Thyroid gland (tissue), 4 donors: ENCODE results near the gene DNAJC3. TPM values are rescaled to one million over a fixed set of nuclear protein-coding genes. Genes with fewer than 3 reads are reported as not detected.
"Not testable (repeated sequence)": the region's sequence is repeated elsewhere in the genome, so short reads cannot be mapped to it uniquely, and the experiment has no call there.

Source experiments
- DNase-seq, 2 donors: peaks; one replicate each; pipeline ENCODE4 v3.0.0-alpha.2; 2019
- H3K27ac ChIP-seq, 3 donors: fragments of 200-600 bp; sonication (generic); 1 replicate in 2 of 3; 2 replicates in 1 of 3; pipeline ENCODE4 v1.5.1; 2016 to 2019; ENCODE audit warnings: mild to moderate bottlenecking in 1 of 3, moderate library complexity in 1 of 3
- H3K27me3 ChIP-seq: fragments of 200-600 bp; sonication (generic); one replicate; pipeline ENCODE4 v1.5.1; 2019
- H3K36me3 ChIP-seq, 2 donors: fragments of 200-600 bp; sonication (generic); one replicate each; pipeline ENCODE4 v1.5.1; 2016 to 2019
- H3K4me1 ChIP-seq, 2 donors: fragments of 200-600 bp; sonication (generic); one replicate each; pipeline ENCODE4 v1.5.1; 2017 to 2019
- H3K4me3 ChIP-seq, 3 donors: fragments of 200-600 bp; sonication (generic); replicated peaks in 1 of 3; 1 replicate in 2 of 3; 2 replicates in 1 of 3; pipeline ENCODE4 v1.5.1; 2016; ENCODE audit warnings: mild to moderate bottlenecking in 1 of 3
- H3K9me3 ChIP-seq: fragments of 200-600 bp; sonication (generic); one replicate; pipeline ENCODE4 v1.5.1; 2017
- CTCF ChIP-seq, 6 experiments: fragments of 200-600 bp in 3 of 6; fragments of 450-650 bp in 3 of 6; sonication (generic) in 3 of 6; IDR thresholded peaks; one replicate each; pipeline ENCODE4 v1.5.1; 2016 to 2019; ENCODE audit warnings: antibody characterized with exemption in 6 of 6, mild to moderate bottlenecking in 2 of 6, inconsistent platforms in 1 of 6, moderate library complexity in 1 of 6
- POLR2A ChIP-seq, 2 donors: fragments of 450-650 bp; IDR thresholded peaks; one replicate each; pipeline ENCODE4 v1.6.1; 2017; ENCODE audit warnings: antibody characterized with exemption in 2 of 2, mild to moderate bottlenecking in 2 of 2, moderate library complexity in 1 of 2
- WGBS, 2 donors: methylation state at CpG; one replicate each; pipeline ENCODE4 v1.1.5; 2017; 5-methylcytosine and 5-hydroxymethylcytosine counted together
- intact Hi-C: fragments of 100-400 bp; cut with DNase I; formaldehyde crosslinking; loops from one replicate; pipeline ENCODE4 v1.15.1; 2023
- total RNA-seq, 4 donors: library from RNA; depleted of rRNA; stranded (reverse); fragments of >200 nt; gene quantifications; one replicate each; pipeline ENCODE4 v1.2.3, GENCODE V29; 2016

Gene DNAJC3
- total RNA-seq, 4 donors from 2014 or later: 92.2 to 164 (median 125) TPM

DNA sequence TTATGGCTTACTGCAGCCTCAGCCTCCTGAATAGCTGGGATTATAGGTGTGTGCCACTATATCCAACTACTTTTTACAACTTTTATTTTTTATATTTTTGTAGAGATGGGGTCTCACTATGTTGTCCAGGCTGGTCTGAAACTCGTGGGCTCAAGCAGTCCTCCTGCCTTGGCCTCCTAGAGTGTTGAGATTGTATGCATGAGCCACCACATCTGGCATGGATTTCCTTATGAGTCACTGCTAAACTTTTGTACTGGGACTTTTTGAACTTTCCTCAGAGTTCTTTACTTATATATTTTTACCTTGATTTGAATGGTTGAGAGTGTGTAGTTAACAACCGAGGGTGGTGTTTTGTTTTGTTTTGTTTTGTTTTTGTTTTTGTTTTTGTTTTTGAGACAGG, 33.4 kb downstream of the DNAJC3 start:
- no peak for TF ChIP-seq CTCF (IDR thresholded peaks at IDR 0.05)
- intact Hi-C loops: no loop called here
- H3K27ac ChIP-seq: no peak overlapping the region

DNA sequence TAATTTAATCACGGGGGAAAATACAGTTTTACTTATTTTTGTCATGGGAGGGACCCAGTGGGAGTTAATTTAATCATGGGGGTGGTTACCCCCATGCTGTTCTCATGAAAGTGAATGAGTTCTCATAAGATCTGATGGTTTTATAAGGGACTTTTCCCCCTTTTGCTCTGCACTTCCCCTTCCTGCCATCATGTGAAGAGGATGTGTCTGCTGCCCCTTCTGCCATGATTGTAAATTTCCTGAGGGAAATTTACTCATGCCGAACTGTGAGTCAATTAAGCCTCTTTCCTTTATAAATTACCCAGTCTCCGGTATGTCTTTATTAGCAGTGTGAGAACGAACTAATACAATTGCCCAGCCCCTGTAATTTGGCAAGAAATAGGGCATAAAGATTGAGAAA, 35.9 kb downstream of the DNAJC3 start:
- WGBS, 2 donors: 93 to 95% methylated on average over 4 of the region's 4 CpGs
- H3K4me1 ChIP-seq, intact Hi-C loops, H3K27me3 ChIP-seq, H3K9me3 ChIP-seq, H3K4me3 ChIP-seq, H3K27ac ChIP-seq, DNase-seq: not testable (repeated sequence)
- H3K36me3 ChIP-seq: peaks cover 16 to 19% of the 10 kb centered on the region in 2 donors

More for the DNA sequence above, 33.4 kb downstream of the DNAJC3 start:
- peaks cover 16 to 19% of the 10 kb centered on the region in 2 donors for H3K36me3 ChIP-seq
- no peaks in the 10 kb centered on the region for H3K27me3 ChIP-seq
- H3K4me3 ChIP-seq: no peak overlapping the region
- H3K9me3 ChIP-seq: no peaks in the 10 kb centered on the region
- H3K4me1 ChIP-seq: peaks cover 0 to 6% of the 10 kb centered on the region in 2 donors
- WGBS, 2 donors: 95 to 97% methylated on average over 2 of the region's 2 CpGs
- no peak for DNase-seq

GRCh38 chr13:95713651-95714050, 36.7 kb downstream of the DNAJC3 start:
- no peak overlapping the region for H3K27ac ChIP-seq
- intact Hi-C loops: no loop called here
- no peaks in the 10 kb centered on the region for H3K9me3 ChIP-seq
- peaks cover 16 to 19% of the 10 kb centered on the region in 2 donors for H3K36me3 ChIP-seq
- no peaks in the 10 kb centered on the region for H3K4me1 ChIP-seq
- no peak for DNase-seq
- TF ChIP-seq POLR2A (IDR thresholded peaks at IDR 0.05): no peak
- TF ChIP-seq CTCF (IDR thresholded peaks at IDR 0.05): no peak
- H3K4me3 ChIP-seq: no peak overlapping the region
- no peaks in the 10 kb centered on the region for H3K27me3 ChIP-seq
- 99% methylated on average over 3 of the region's 3 CpGs for WGBS, 2 donors

GRCh38 chr13:95714142-95714832, 37.3 kb downstream of the DNAJC3 start:
- peaks cover 16 to 19% of the 10 kb centered on the region in 2 donors for H3K36me3 ChIP-seq
- H3K4me1 ChIP-seq: no peaks in the 10 kb centered on the region
- intact Hi-C loops: no loop called here
- no peak overlapping the region for H3K4me3 ChIP-seq
- no peak overlapping the region for H3K27ac ChIP-seq
- no peak for DNase-seq
- no peaks in the 10 kb centered on the region for H3K27me3 ChIP-seq
- TF ChIP-seq CTCF (IDR thresholded peaks at IDR 0.05) (no peak), POLR2A (IDR thresholded peaks at IDR 0.05) (no peak)
- no peaks in the 10 kb centered on the region for H3K9me3 ChIP-seq
- WGBS, 2 donors: 96 to 98% methylated on average over 3 of the region's 3 CpGs

GRCh38 chr13:95716231-95716630, 39.3 kb downstream of the DNAJC3 start:
- Histone ChIP-seq H3K27ac (no peak overlapping the region), H3K9me3 (no peaks in the 10 kb centered on the region), H3K36me3 (peaks cover 8 to 10% of the 10 kb centered on the region in 2 donors), H3K4me3 (no peak overlapping the region), H3K4me1 (no peaks in the 10 kb centered on the region), H3K27me3 (no peaks in the 10 kb centered on the region)
- WGBS, 2 donors: 93 to 96% methylated on average over 9 to 11 of the region's 11 CpGs
- no peak for TF ChIP-seq CTCF (IDR thresholded peaks at IDR 0.05)
- no peak for TF ChIP-seq POLR2A (IDR thresholded peaks at IDR 0.05)
- DNase-seq: no peak
- intact Hi-C loops: no loop called here
